ENCODE results near the gene ZNF134. TPM values are rescaled to one million over a fixed set of nuclear protein-coding genes. Genes with fewer than 3 reads are reported as not detected.

Gene ZNF134
- polyA plus RNA-seq, 1 donor from 2014 or later: 40.7 TPM

- Histone ChIP-seq H3K9me3 (ENCODE audit: low read length) (peaks cover 20% of the 10 kb centered on the region), H3K27me3 (ENCODE audit: insufficient read depth, low read depth, low read length) (no peaks in the 10 kb centered on the region)
- TF ChIP-seq SMC3 (conservative IDR thresholded peaks at IDR 0.05; ENCODE audit: poor library complexity) (no peak), MXI1 (conservative IDR thresholded peaks at IDR 0.05; ENCODE audit: poor library complexity, severe bottlenecking) (no peak), EP300 (conservative IDR thresholded peaks at IDR 0.05; ENCODE audit: poor library complexity, severe bottlenecking) (no peak), TAF1 (IDR thresholded peaks at IDR 0.05; ENCODE audit: low read depth) (no peak), RAD21 (conservative IDR thresholded peaks at IDR 0.05) (no peak), POLR2AphosphoS5 (IDR thresholded peaks at IDR 0.05) (no peak), EZH2 (IDR thresholded peaks at IDR 0.05; ENCODE audit: borderline replicate concordance, insufficient read depth, low read length, poor library complexity, severe bottlenecking) (no peak)
- TF ChIP-seq, protein P1, sequence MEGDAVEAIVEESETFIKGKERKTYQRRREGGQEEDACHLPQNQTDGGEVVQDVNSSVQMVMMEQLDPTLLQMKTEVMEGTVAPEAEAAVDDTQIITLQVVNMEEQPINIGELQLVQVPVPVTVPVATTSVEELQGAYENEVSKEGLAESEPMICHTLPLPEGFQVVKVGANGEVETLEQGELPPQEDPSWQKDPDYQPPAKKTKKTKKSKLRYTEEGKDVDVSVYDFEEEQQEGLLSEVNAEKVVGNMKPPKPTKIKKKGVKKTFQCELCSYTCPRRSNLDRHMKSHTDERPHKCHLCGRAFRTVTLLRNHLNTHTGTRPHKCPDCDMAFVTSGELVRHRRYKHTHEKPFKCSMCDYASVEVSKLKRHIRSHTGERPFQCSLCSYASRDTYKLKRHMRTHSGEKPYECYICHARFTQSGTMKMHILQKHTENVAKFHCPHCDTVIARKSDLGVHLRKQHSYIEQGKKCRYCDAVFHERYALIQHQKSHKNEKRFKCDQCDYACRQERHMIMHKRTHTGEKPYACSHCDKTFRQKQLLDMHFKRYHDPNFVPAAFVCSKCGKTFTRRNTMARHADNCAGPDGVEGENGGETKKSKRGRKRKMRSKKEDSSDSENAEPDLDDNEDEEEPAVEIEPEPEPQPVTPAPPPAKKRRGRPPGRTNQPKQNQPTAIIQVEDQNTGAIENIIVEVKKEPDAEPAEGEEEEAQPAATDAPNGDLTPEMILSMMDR (IDR thresholded peaks at IDR 0.05; ENCODE audit: poor library complexity, severe bottlenecking): no peak
- TF ChIP-seq, protein P2, sequence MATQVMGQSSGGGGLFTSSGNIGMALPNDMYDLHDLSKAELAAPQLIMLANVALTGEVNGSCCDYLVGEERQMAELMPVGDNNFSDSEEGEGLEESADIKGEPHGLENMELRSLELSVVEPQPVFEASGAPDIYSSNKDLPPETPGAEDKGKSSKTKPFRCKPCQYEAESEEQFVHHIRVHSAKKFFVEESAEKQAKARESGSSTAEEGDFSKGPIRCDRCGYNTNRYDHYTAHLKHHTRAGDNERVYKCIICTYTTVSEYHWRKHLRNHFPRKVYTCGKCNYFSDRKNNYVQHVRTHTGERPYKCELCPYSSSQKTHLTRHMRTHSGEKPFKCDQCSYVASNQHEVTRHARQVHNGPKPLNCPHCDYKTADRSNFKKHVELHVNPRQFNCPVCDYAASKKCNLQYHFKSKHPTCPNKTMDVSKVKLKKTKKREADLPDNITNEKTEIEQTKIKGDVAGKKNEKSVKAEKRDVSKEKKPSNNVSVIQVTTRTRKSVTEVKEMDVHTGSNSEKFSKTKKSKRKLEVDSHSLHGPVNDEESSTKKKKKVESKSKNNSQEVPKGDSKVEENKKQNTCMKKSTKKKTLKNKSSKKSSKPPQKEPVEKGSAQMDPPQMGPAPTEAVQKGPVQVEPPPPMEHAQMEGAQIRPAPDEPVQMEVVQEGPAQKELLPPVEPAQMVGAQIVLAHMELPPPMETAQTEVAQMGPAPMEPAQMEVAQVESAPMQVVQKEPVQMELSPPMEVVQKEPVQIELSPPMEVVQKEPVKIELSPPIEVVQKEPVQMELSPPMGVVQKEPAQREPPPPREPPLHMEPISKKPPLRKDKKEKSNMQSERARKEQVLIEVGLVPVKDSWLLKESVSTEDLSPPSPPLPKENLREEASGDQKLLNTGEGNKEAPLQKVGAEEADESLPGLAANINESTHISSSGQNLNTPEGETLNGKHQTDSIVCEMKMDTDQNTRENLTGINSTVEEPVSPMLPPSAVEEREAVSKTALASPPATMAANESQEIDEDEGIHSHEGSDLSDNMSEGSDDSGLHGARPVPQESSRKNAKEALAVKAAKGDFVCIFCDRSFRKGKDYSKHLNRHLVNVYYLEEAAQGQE (IDR thresholded peaks at IDR 0.05; ENCODE audit: borderline replicate concordance): no peak
Observed at GRCh38 chr19:57576661-57577060, 37.4 kb upstream of the ZNF134 start.

GRCh38 chr19:57578487-57579205, 35.4 kb upstream of the ZNF134 start, which contains the start of gene ZNF416:
Gene ZNF416, minus strand, starts transcription at chr19:57578911. Its CDS starts 207 bp downstream, at chr19:57578704.
- Histone ChIP-seq H3K9me3 (ENCODE audit: low read length) (peaks cover 6% of the 10 kb centered on the region), H3K9ac (ENCODE audit: low read length) (peak within 1 kb of the TSS; percentile 78), H3K36me3 (ENCODE audit: insufficient read depth, low read length) (peaks cover 23% of the 10 kb centered on the region), H3K9me2 (ENCODE audit: insufficient read depth, low read length) (no peaks in the 10 kb centered on the region), H3K4me3 (ENCODE audit: low read length) (peak within 1 kb of the TSS; percentile 84), H2AFZ (ENCODE audit: low read depth, low read length) (peak within 1 kb of the TSS; percentile 27), H3K27me3 (ENCODE audit: insufficient read depth, low read depth, low read length) (no peaks in the 10 kb centered on the region), H4K20me1 (ENCODE audit: insufficient read depth) (no peaks in the 10 kb centered on the region), H3F3A (ENCODE audit: insufficient read depth, low read length, poor library complexity, severe bottlenecking) (no peaks in the 10 kb centered on the region), H3K79me2 (replicated peaks; ENCODE audit: insufficient read depth, low read length) (peaks cover 20% of the 10 kb centered on the region), H3K4me2 (ENCODE audit: low read length) (peak within 1 kb of the TSS; percentile 80), H3K27ac (ENCODE audit: low read length) (peak within 1 kb of the TSS; percentile 63)
- peak; percentile 71 for TF ChIP-seq POLR2AphosphoS5 (IDR thresholded peaks at IDR 0.05)
- TF ChIP-seq EP300 (conservative IDR thresholded peaks at IDR 0.05; ENCODE audit: poor library complexity, severe bottlenecking): peak; percentile 29
- TF ChIP-seq SMC3 (conservative IDR thresholded peaks at IDR 0.05; ENCODE audit: poor library complexity): peak; percentile 71
- peak; percentile 91 for TF ChIP-seq MXI1 (conservative IDR thresholded peaks at IDR 0.05; ENCODE audit: poor library complexity, severe bottlenecking)
- peak; percentile 56 for TF ChIP-seq RAD21 (conservative IDR thresholded peaks at IDR 0.05)
- no peak for TF ChIP-seq EZH2 (IDR thresholded peaks at IDR 0.05; ENCODE audit: borderline replicate concordance, insufficient read depth, low read length, poor library complexity, severe bottlenecking)
- TF ChIP-seq, protein P1 (IDR thresholded peaks at IDR 0.05; ENCODE audit: poor library complexity, severe bottlenecking): peak; percentile 70
- TF ChIP-seq TAF1 (IDR thresholded peaks at IDR 0.05; ENCODE audit: low read depth): no peak
- TF ChIP-seq, protein P2 (IDR thresholded peaks at IDR 0.05; ENCODE audit: borderline replicate concordance): peak; percentile 33

More at GRCh38 chr19:57576661-57577060, 37.4 kb upstream of the ZNF134 start:
- H3K4me2 ChIP-seq (ENCODE audit: low read length): no peak overlapping the region
- no peak overlapping the region for H3K9ac ChIP-seq (ENCODE audit: low read length)
- no peak overlapping the region for H2AFZ ChIP-seq (ENCODE audit: low read depth, low read length)
- H3K4me3 ChIP-seq (ENCODE audit: low read length): no peak overlapping the region
- H3F3A ChIP-seq (ENCODE audit: insufficient read depth, low read length, poor library complexity, severe bottlenecking): no peaks in the 10 kb centered on the region
- H3K36me3 ChIP-seq (ENCODE audit: insufficient read depth, low read length): peaks cover 43% of the 10 kb centered on the region
- H4K20me1 ChIP-seq (ENCODE audit: insufficient read depth): no peaks in the 10 kb centered on the region
- H3K27ac ChIP-seq (ENCODE audit: low read length): no peak overlapping the region
- H3K79me2 ChIP-seq (replicated peaks; ENCODE audit: insufficient read depth, low read length): peaks cover 20% of the 10 kb centered on the region
- no peaks in the 10 kb centered on the region for H3K9me2 ChIP-seq (ENCODE audit: insufficient read depth, low read length)
